B cell (primary cell): Measurements from ENCODE around the gene MYLK4. TPM values are rescaled to one million over a fixed set of nuclear protein-coding genes. Genes with fewer than 3 reads are reported as not detected.

Experiments used
- ATAC-seq: fragments of 200-7000 bp; cut with Tn5 transposase; one replicate; pipeline ENCODE4 v1.10.0; 2021; ENCODE audit warnings: low read depth, mild to moderate bottlenecking, moderate number of reproducible peaks, moderate library complexity
- CTCF ChIA-PET: fragments of 350-600 bp; sonication (Branson Sonifier 250); formaldehyde crosslinking; loops from one replicate; lab custom pipeline; 2021; ENCODE audit warnings: antibody characterized with exemption, inconsistent platforms; lab: Charles Lee
- POLR2A ChIA-PET: fragments of 350-600 bp; sonication (Branson Sonifier 250); formaldehyde crosslinking; loops from one replicate; lab custom pipeline; 2021; ENCODE audit warnings: antibody characterized with exemption; lab: Charles Lee
- DNase-seq: peaks from one replicate; pipeline ENCODE4 v3.0.0; 2013
- H2AFZ ChIP-seq: 2 replicates; pipeline ENCODE4 v1.6.1; 2012; ENCODE audit warnings: mild to moderate bottlenecking, low read depth, low read length; ENCODE audit not compliant: insufficient read depth, poor library complexity, severe bottlenecking
- H3K27ac ChIP-seq, 2 donors: 1 replicate in 1 of 2; 2 replicates in 1 of 2; pipeline ENCODE4 v1.5.1; 2012 to 2013; ENCODE audit warnings: low read length in 2 of 2, mild to moderate bottlenecking in 2 of 2, moderate library complexity in 1 of 2
- H3K27me3 ChIP-seq, 4 experiments: fragments of 200-600 bp in 1 of 4; sonication (generic) in 1 of 4; replicated peaks in 1 of 4; 1 replicate in 2 of 4; 2 replicates in 2 of 4; pipeline versions ENCODE4 v1.6.1 to v1.7.0; 2013 to 2016; ENCODE audit warnings: low read length in 3 of 4, mild to moderate bottlenecking in 2 of 4, mixed read lengths in 1 of 4, moderate library complexity in 1 of 4; ENCODE audit not compliant: insufficient read depth in 4 of 4, control insufficient read depth in 3 of 4; ENCODE audit errors: control extremely low read depth in 1 of 4
- H3K36me3 ChIP-seq, 2 experiments: replicated peaks in 1 of 2; 1 replicate in 1 of 2; 2 replicates in 1 of 2; pipeline versions ENCODE4 v1.6.1 to v1.7.1; 2013; ENCODE audit warnings: low read length in 1 of 2; ENCODE audit not compliant: insufficient read depth in 2 of 2, control insufficient read depth in 1 of 2; ENCODE audit errors: control extremely low read depth in 1 of 2, extremely low read depth in 1 of 2
- H3K4me1 ChIP-seq, 2 donors: fragments of 200-600 bp in 1 of 2; sonication (generic) in 1 of 2; 1 replicate in 1 of 2; 2 replicates in 1 of 2; pipeline versions ENCODE4 v1.5.1 to v1.6.1; 2013 to 2017; ENCODE audit warnings: low read length in 2 of 2; ENCODE audit not compliant: control insufficient read depth in 2 of 2, insufficient read depth in 2 of 2
- H3K4me2 ChIP-seq: replicated peaks from 2 replicates; pipeline ENCODE3; 2012; ENCODE audit warnings: mild to moderate bottlenecking, low read depth, low read length; ENCODE audit not compliant: poor library complexity, severe bottlenecking
- H3K4me3 ChIP-seq, 5 experiments: fragments of 200-600 bp in 1 of 5; sonication (generic) in 1 of 5; 1 replicate in 3 of 5; 2 replicates in 2 of 5; pipeline versions ENCODE4 v1.5.1 to v1.7.0; 2011 to 2016; ENCODE audit warnings: low read length in 4 of 5, mild to moderate bottlenecking in 4 of 5, low read depth in 2 of 5, control low read depth in 1 of 5, moderate library complexity in 1 of 5; ENCODE audit not compliant: insufficient read depth in 1 of 5; ENCODE audit errors: control extremely low read depth in 1 of 5, extremely low read depth in 1 of 5
- H3K79me2 ChIP-seq: fragments of 200-600 bp; sonication (generic); one replicate; pipeline ENCODE4 v1.6.0; 2016; ENCODE audit warnings: low read length; ENCODE audit not compliant: control insufficient read depth, insufficient read depth
- H3K9ac ChIP-seq: fragments of 200-600 bp; sonication (generic); 2 replicates; pipeline ENCODE4 v1.6.1; 2017; ENCODE audit warnings: mild to moderate bottlenecking, low read length, moderate library complexity
- H3K9me3 ChIP-seq, 3 donors: one replicate each; pipeline versions ENCODE4 v1.6.1 to v1.7.1; 2013; ENCODE audit warnings: low read length in 2 of 3; ENCODE audit not compliant: control insufficient read depth in 2 of 3, insufficient read depth in 1 of 3; ENCODE audit errors: control extremely low read depth in 1 of 3
- H4K20me1 ChIP-seq: 2 replicates; pipeline ENCODE4 v1.6.0; 2012; ENCODE audit warnings: mild to moderate bottlenecking, low read length; ENCODE audit not compliant: insufficient read depth, control insufficient read depth, poor library complexity, severe bottlenecking
- H3K27ac Mint-ChIP-seq: one replicate; pipeline ENCODE4 v1.8.0; 2021; ENCODE audit warnings: mixed read lengths
- H3K27me3 Mint-ChIP-seq: one replicate; pipeline ENCODE4 v1.8.0; 2021; ENCODE audit warnings: mixed read lengths
- H3K4me1 Mint-ChIP-seq: one replicate; pipeline ENCODE4 v1.8.0; 2021; ENCODE audit warnings: mixed read lengths
- H3K4me3 Mint-ChIP-seq: one replicate; pipeline ENCODE4 v1.8.0; 2021; ENCODE audit warnings: mixed read lengths
- H3K9me3 Mint-ChIP-seq: one replicate; pipeline ENCODE4 v1.8.0; 2022; ENCODE audit warnings: mixed read lengths; ENCODE audit not compliant: insufficient read depth
- EZH2 ChIP-seq: IDR thresholded peaks from 2 replicates; pipeline ENCODE4 v1.6.1; 2012; ENCODE audit warnings: borderline replicate concordance, low read depth, mild to moderate bottlenecking, moderate library complexity, low read length; ENCODE audit not compliant: insufficient read depth, poor library complexity, severe bottlenecking
- WGBS: methylation state at CpG from one replicate; pipeline ENCODE4 v1.1.5; 2013; ENCODE audit warnings: missing lambda C conversion rate; ENCODE audit not compliant: insufficient coverage; 5-methylcytosine and 5-hydroxymethylcytosine counted together
- intact Hi-C: fragments of 100-400 bp; cut with micrococcal nuclease; formaldehyde crosslinking; loops from one replicate; pipeline ENCODE4 v1.10.0; 2022
- polyA plus RNA-seq: library from polyadenylated mRNA; depleted of rRNA; stranded (reverse); fragments of >200 nt; gene quantifications from 2 replicates; pipeline ENCODE4 v1.2.3, GENCODE V29; 2012
- total RNA-seq, 2 donors: library from RNA; stranded (reverse); fragments of 120-200 nt in 1 of 2; gene quantifications; 1 replicate in 1 of 2; 2 replicates in 1 of 2; pipeline versions ENCODE4 v1.2.3 to v1.2.4, GENCODE V29; 2013 to 2022
- TF ChIP-seq, protein P1 (sequence below): fragments of 200-600 bp; IDR thresholded peaks from one replicate; pipeline ENCODE4 v1.8.0; 2022; ENCODE audit warnings: antibody characterized with exemption, mild to moderate bottlenecking

Gene MYLK4
- total and polyA plus RNA-seq, 2 donors (not counting 1 experiment from before 2014, with no cell fraction given) = 0.51 to 1.2 TPM

DNA sequence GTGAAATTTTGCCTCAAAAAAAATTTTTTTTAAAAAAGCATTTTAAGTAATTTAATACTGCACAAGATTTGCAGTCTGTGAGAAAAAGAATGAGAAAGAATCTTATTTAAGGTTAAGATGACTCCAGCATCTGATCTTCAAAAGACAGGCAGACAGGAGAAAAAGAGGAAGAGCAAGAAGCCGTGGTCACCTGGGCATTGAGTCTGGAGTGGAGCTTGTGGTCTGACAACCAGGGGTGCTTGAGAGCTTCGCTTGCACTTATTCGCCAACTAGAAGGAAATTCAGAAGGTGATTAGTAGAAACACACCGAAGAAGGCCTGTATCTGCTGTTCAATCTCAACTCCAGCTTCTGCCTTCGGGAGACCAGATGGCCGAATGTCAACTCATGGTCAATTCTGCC lies 75.9 kb downstream of the MYLK4 start:
- Mint-ChIP-seq H3K27ac (no peak overlapping the region), H3K9me3 (no peaks in the 10 kb centered on the region), H3K4me1 (no peaks in the 10 kb centered on the region), H3K27me3 (no peaks in the 10 kb centered on the region), H3K4me3 (no peak overlapping the region)
- Histone ChIP-seq H3K4me3 (no peak overlapping the region), H3K9me3 (no peaks in the 10 kb centered on the region), H3K27me3 (no peaks in the 10 kb centered on the region), H3K79me2 (no peaks in the 10 kb centered on the region), H2AFZ (no peak overlapping the region), H3K4me2 (no peak overlapping the region), H3K9ac (no peak overlapping the region), H3K36me3 (no peaks in the 10 kb centered on the region), H4K20me1 (no peaks in the 10 kb centered on the region), H3K4me1 (no peaks in the 10 kb centered on the region), H3K27ac (no peak overlapping the region)
- TF ChIP-seq EZH2 = no peak
- TF ChIP-seq, protein P1, sequence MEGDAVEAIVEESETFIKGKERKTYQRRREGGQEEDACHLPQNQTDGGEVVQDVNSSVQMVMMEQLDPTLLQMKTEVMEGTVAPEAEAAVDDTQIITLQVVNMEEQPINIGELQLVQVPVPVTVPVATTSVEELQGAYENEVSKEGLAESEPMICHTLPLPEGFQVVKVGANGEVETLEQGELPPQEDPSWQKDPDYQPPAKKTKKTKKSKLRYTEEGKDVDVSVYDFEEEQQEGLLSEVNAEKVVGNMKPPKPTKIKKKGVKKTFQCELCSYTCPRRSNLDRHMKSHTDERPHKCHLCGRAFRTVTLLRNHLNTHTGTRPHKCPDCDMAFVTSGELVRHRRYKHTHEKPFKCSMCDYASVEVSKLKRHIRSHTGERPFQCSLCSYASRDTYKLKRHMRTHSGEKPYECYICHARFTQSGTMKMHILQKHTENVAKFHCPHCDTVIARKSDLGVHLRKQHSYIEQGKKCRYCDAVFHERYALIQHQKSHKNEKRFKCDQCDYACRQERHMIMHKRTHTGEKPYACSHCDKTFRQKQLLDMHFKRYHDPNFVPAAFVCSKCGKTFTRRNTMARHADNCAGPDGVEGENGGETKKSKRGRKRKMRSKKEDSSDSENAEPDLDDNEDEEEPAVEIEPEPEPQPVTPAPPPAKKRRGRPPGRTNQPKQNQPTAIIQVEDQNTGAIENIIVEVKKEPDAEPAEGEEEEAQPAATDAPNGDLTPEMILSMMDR = no peak
- ChIA-PET POLR2A (no interaction called here), CTCF (no interaction called here)
- DNase-seq (no peak), ATAC-seq (no peak)
- intact Hi-C loops = no loop called here
- WGBS = 53% methylated on average over 5 of the region's 6 CpGs

- Mint-ChIP-seq H3K4me3 (no peak overlapping the region), H3K4me1 (no peaks in the 10 kb centered on the region), H3K27me3 (peaks cover 3% of the 10 kb centered on the region), H3K27ac (no peak overlapping the region), H3K9me3 (no peaks in the 10 kb centered on the region)
- TF ChIP-seq, protein P1 = no peak
- no peak for TF ChIP-seq EZH2
- Histone ChIP-seq H3K9me3 (no peaks in the 10 kb centered on the region), H2AFZ (no peak overlapping the region), H4K20me1 (no peaks in the 10 kb centered on the region), H3K79me2 (no peaks in the 10 kb centered on the region), H3K9ac (no peak overlapping the region), H3K27me3 (no peaks in the 10 kb centered on the region), H3K4me1 (no peaks in the 10 kb centered on the region), H3K4me2 (no peak overlapping the region), H3K4me3 (no peak overlapping the region), H3K27ac (no peak overlapping the region), H3K36me3 (no peaks in the 10 kb centered on the region)
- intact Hi-C loops = no loop called here
- DNase-seq (no peak), ATAC-seq (no peak)
- 91% methylated on average over 8 of the region's 12 CpGs for WGBS
- ChIA-PET CTCF (no interaction called here), POLR2A (no interaction called here)
These were observed 81.5 kb downstream of the MYLK4 start for GRCh38 chr6:2669067-2669700.
